OCI-LY7 (cell line): ENCODE data around the gene EFNA5. TPM values are rescaled to one million over a fixed set of nuclear protein-coding genes. Genes with fewer than 3 reads are reported as not detected.

Experiments
- BruUV-seq: library from RNA; stranded (reverse); fragments of 400-500 nt; replicated peaks from 2 replicates; lab custom pipeline; 2021; lab: Mats Ljungman, UMichigan
- CTCF ChIA-PET: fragments of 300-600 bp; sonication (Branson Sonifier 250); formaldehyde crosslinking; loops from one replicate; lab custom pipeline; 2022; ENCODE audit warnings: antibody characterized with exemption; ENCODE audit not compliant: unreplicated experiment; lab: Charles Lee
- POLR2A ChIA-PET: fragments of 300-600 bp; sonication (Branson Sonifier 250); formaldehyde crosslinking; loops from one replicate; lab custom pipeline; 2022; ENCODE audit warnings: antibody characterized with exemption; lab: Charles Lee
- DNase-seq: peaks from one replicate; pipeline ENCODE4 v3.0.0-alpha.2; 2015; ENCODE audit warnings: low spot score
- H2AFZ ChIP-seq: fragments of 200-600 bp; sonication (generic), shearing (Covaris generic); 2 replicates; pipeline ENCODE4 v1.6.1; 2014; ENCODE audit warnings: mild to moderate bottlenecking, antibody characterized with exemption, low read length, moderate library complexity
- H3K27ac ChIP-seq: fragments of 200-600 bp; sonication (generic); 2 replicates; pipeline ENCODE4 v1.5.1; 2014; ENCODE audit warnings: mixed run types, low read depth, mild to moderate bottlenecking, moderate library complexity, low read length, inconsistent platforms; ENCODE audit not compliant: poor library complexity, severe bottlenecking
- H3K36me3 ChIP-seq: fragments of 200-600 bp; sonication (generic); 2 replicates; pipeline ENCODE4 v1.6.1; 2014; ENCODE audit warnings: mild to moderate bottlenecking, antibody characterized with exemption, low read length, moderate library complexity, mixed read lengths; ENCODE audit not compliant: insufficient read depth
- H3K4me1 ChIP-seq: fragments of 200-600 bp; sonication (generic); 2 replicates; pipeline ENCODE4 v1.5.1; 2014; ENCODE audit warnings: mild to moderate bottlenecking, low read length; ENCODE audit not compliant: insufficient read depth, poor library complexity, severe bottlenecking
- H3K4me2 ChIP-seq: fragments of 200-600 bp; sonication (generic); 2 replicates; pipeline ENCODE4 v1.6.1; 2014; ENCODE audit warnings: mild to moderate bottlenecking, low read length
- H3K4me3 ChIP-seq: fragments of 200-600 bp; sonication (generic); 2 replicates; pipeline ENCODE4 v1.5.1; 2014; ENCODE audit warnings: mild to moderate bottlenecking, low read depth, low read length; ENCODE audit not compliant: poor library complexity, severe bottlenecking
- H3K79me2 ChIP-seq: fragments of 200-600 bp; sonication (generic); 2 replicates; pipeline ENCODE4 v1.6.1; 2016; ENCODE audit warnings: low read depth, mild to moderate bottlenecking, low read length, moderate library complexity, mixed read lengths; ENCODE audit not compliant: insufficient read depth
- H3K9me2 ChIP-seq: fragments of 200-600 bp; sonication (generic); 2 replicates; pipeline ENCODE4 v1.6.1; 2016; ENCODE audit warnings: mild to moderate bottlenecking, low read length, mixed read lengths; ENCODE audit not compliant: insufficient read depth
- H3K9me3 ChIP-seq: fragments of 200-600 bp; sonication (generic); 2 replicates; pipeline ENCODE4 v1.6.1; 2014; ENCODE audit warnings: mild to moderate bottlenecking, mixed run types, low read length, mixed read lengths
- H4K20me1 ChIP-seq: fragments of 200-600 bp; sonication (generic); 2 replicates; pipeline ENCODE4 v1.6.1; 2014; ENCODE audit warnings: mild to moderate bottlenecking, antibody characterized with exemption, low read length, moderate library complexity, mixed read lengths; ENCODE audit not compliant: insufficient read depth
- EZH2phosphoT487 ChIP-seq: fragments of 200-600 bp; sonication (generic); IDR thresholded peaks from 2 replicates; pipeline ENCODE4 v1.6.1; 2018; ENCODE audit warnings: low read depth, borderline replicate concordance, mild to moderate bottlenecking, mixed run types, antibody characterized with exemption, low read length, moderate library complexity, mixed read lengths
- intact Hi-C: fragments of 100-400 bp; cut with micrococcal nuclease; formaldehyde crosslinking; loops from one replicate; pipeline ENCODE4 v1.10.0; 2022; ENCODE audit not compliant: unreplicated experiment
- total RNA-seq, 2 experiments: library from RNA; depleted of rRNA in 1 of 2; stranded (reverse); fragments of >200 nt in 1 of 2; shearing (Covaris generic) in 1 of 2; gene quantifications; 2 replicates each; pipeline ENCODE4 v1.2.3, GENCODE V29; 2014 to 2022
- TF ChIP-seq, protein P1 (sequence below): fragments of 200-600 bp; sonication (generic); conservative IDR thresholded peaks from 2 replicates; pipeline ENCODE4 v1.5.1; 2014; ENCODE audit warnings: mild to moderate bottlenecking, antibody characterized with exemption, low read length, moderate library complexity, mixed read lengths

Gene EFNA5
- total RNA-seq, 2 experiments from 2014 or later, result 2.1 to 3.1 TPM

- Histone ChIP-seq H3K4me3 (no peak overlapping the region), H3K27ac (no peak overlapping the region), H4K20me1 (no peaks in the 10 kb centered on the region), H2AFZ (peak overlapping the region; percentile 5; the same call in 1 of the 2 replicates), H3K79me2 (no peaks in the 10 kb centered on the region), H3K4me1 (no peaks in the 10 kb centered on the region), H3K9me2 (no peaks in the 10 kb centered on the region), H3K36me3 (no peaks in the 10 kb centered on the region), H3K4me2 (no peak overlapping the region), H3K9me3 (no peaks in the 10 kb centered on the region)
- intact Hi-C loops, result no loop called here
- no peak for DNase-seq
- TF ChIP-seq, protein P1, sequence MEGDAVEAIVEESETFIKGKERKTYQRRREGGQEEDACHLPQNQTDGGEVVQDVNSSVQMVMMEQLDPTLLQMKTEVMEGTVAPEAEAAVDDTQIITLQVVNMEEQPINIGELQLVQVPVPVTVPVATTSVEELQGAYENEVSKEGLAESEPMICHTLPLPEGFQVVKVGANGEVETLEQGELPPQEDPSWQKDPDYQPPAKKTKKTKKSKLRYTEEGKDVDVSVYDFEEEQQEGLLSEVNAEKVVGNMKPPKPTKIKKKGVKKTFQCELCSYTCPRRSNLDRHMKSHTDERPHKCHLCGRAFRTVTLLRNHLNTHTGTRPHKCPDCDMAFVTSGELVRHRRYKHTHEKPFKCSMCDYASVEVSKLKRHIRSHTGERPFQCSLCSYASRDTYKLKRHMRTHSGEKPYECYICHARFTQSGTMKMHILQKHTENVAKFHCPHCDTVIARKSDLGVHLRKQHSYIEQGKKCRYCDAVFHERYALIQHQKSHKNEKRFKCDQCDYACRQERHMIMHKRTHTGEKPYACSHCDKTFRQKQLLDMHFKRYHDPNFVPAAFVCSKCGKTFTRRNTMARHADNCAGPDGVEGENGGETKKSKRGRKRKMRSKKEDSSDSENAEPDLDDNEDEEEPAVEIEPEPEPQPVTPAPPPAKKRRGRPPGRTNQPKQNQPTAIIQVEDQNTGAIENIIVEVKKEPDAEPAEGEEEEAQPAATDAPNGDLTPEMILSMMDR, result no peak
- TF ChIP-seq EZH2phosphoT487, result no peak
- POLR2A ChIA-PET, result interaction anchor here (0.6 to 1.5 kb wide), 8 partner anchors 18 to 494 kb away, joined by 3 to 7 read pairs (median 3); no protein-coding TSS in a partner anchor
- no TSS peak for BruUV-seq
- CTCF ChIA-PET, result no interaction called here
Measured at GRCh38 chr5:107665036-107665570, 5.6 kb downstream of the EFNA5 start.

- H3K27ac ChIP-seq, result no peak overlapping the region
- H3K9me3 ChIP-seq, result no peaks in the 10 kb centered on the region
- no peaks in the 10 kb centered on the region for H3K4me1 ChIP-seq
- no peaks in the 10 kb centered on the region for H3K9me2 ChIP-seq
- ChIA-PET CTCF (no interaction called here), POLR2A (interaction anchor here (0.5 to 1.6 kb wide), 9 partner anchors 8 to 926 kb away, joined by 3 to 5 read pairs (median 3); no protein-coding TSS in a partner anchor)
- H3K4me2 ChIP-seq, result no peak overlapping the region
- no peak overlapping the region for H3K4me3 ChIP-seq
- no peak for TF ChIP-seq EZH2phosphoT487
- peak overlapping the region; percentile 61 for H2AFZ ChIP-seq
- no peaks in the 10 kb centered on the region for H4K20me1 ChIP-seq
- intact Hi-C loops, result no loop called here
- no peaks in the 10 kb centered on the region for H3K36me3 ChIP-seq
- H3K79me2 ChIP-seq, result no peaks in the 10 kb centered on the region
- BruUV-seq, result no TSS peak
- DNase-seq, result no peak
Measured at GRCh38 chr5:107663697-107664096, 7.0 kb downstream of the EFNA5 start.

GRCh38 chr5:107661650-107662044 lies 9.1 kb downstream of the EFNA5 start:
- no peak overlapping the region; the same call in 1 of the 2 replicates for H2AFZ ChIP-seq
- POLR2A ChIA-PET, result interaction anchor here (0.6 to 1.6 kb wide), 3 partner anchors 21 to 1149 kb away, joined by 3 read pairs; no protein-coding TSS in a partner anchor
- no peak for DNase-seq
- H3K4me1 ChIP-seq, result no peaks in the 10 kb centered on the region
- no peak overlapping the region for H3K4me2 ChIP-seq
- H4K20me1 ChIP-seq, result no peaks in the 10 kb centered on the region
- H3K79me2 ChIP-seq, result no peaks in the 10 kb centered on the region
- no peaks in the 10 kb centered on the region for H3K9me3 ChIP-seq
- H3K36me3 ChIP-seq, result no peaks in the 10 kb centered on the region
- H3K27ac ChIP-seq, result no peak overlapping the region
- intact Hi-C loops, result no loop called here
- no peaks in the 10 kb centered on the region for H3K9me2 ChIP-seq
- H3K4me3 ChIP-seq, result no peak overlapping the region
- no TSS peak for BruUV-seq
- CTCF ChIA-PET, result no interaction called here
- TF ChIP-seq, protein P1, result no peak
- TF ChIP-seq EZH2phosphoT487, result no peak
